ENCODE measurements around the gene SCARB1.

The SCARB1 gene

DNA sequence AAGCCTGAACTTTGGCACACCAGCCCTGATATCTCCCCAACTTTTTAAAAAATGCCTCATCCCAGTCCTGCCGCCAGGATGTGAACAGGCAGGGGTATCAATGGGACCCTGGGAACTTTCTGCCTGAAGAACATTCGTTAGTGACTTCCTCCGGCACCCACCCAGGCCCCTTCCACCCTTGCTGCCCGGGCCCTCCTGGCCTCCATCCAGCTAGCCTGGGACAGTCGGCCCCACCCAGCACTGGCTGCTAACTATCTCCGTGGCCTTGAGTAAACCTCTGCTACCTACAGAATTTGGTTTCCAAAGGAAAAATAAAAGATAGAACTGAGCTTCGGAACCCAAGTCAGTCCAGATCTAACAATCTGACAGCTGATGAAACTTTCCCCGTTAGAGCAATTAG is 14.3 kb downstream of the SCARB1 start:
- Histone ChIP-seq H3K9me3 (ENCODE audit: control insufficient read depth in 2 of 2, low read length in 2 of 2) (no peaks in the 10 kb centered on the region), H3K27me3 (ENCODE audit: control insufficient read depth in 1 of 2, insufficient read depth in 2 of 2, low read length in 2 of 2) (no peaks in the 10 kb centered on the region), H3K36me3 (ENCODE audit: control insufficient read depth in 2 of 2, insufficient read depth in 2 of 2, low read length in 2 of 2) (no peaks in the 10 kb centered on the region), H3K4me1 (ENCODE audit: control insufficient read depth, insufficient read depth, low read length) (peaks cover 2% of the 10 kb centered on the region), H3K4me3 (ENCODE audit: low read length in 2 of 2) (no peak overlapping the region), H3K27ac (ENCODE audit: low read length) (no peak overlapping the region), H3K9ac (ENCODE audit: low read length in 2 of 2) (no peak overlapping the region)

GRCh38 chr12:124848621-124849380 is 14.9 kb downstream of the SCARB1 start:
- Histone ChIP-seq H3K9ac (ENCODE audit: low read length in 2 of 2) (no peak overlapping the region), H3K36me3 (ENCODE audit: control insufficient read depth in 2 of 2, insufficient read depth in 2 of 2, low read length in 2 of 2) (no peaks in the 10 kb centered on the region), H3K27me3 (ENCODE audit: control insufficient read depth in 1 of 2, insufficient read depth in 2 of 2, low read length in 2 of 2) (no peaks in the 10 kb centered on the region), H3K4me1 (ENCODE audit: control insufficient read depth, insufficient read depth, low read length) (peaks cover 2% of the 10 kb centered on the region), H3K27ac (ENCODE audit: low read length) (no peak overlapping the region), H3K9me3 (ENCODE audit: control insufficient read depth in 2 of 2, low read length in 2 of 2) (no peaks in the 10 kb centered on the region), H3K4me3 (ENCODE audit: low read length in 2 of 2) (no peak overlapping the region)

GRCh38 chr12:124847113-124848074 is 16.3 kb downstream of the SCARB1 start:
- Histone ChIP-seq H3K4me3 (ENCODE audit: low read length in 2 of 2) (no peak overlapping the region), H3K4me1 (ENCODE audit: control insufficient read depth, insufficient read depth, low read length) (no peaks in the 10 kb centered on the region), H3K27me3 (ENCODE audit: control insufficient read depth in 1 of 2, insufficient read depth in 2 of 2, low read length in 2 of 2) (no peaks in the 10 kb centered on the region), H3K27ac (ENCODE audit: low read length) (no peak overlapping the region), H3K9me3 (ENCODE audit: control insufficient read depth in 2 of 2, low read length in 2 of 2) (no peaks in the 10 kb centered on the region), H3K9ac (ENCODE audit: low read length in 2 of 2) (no peak overlapping the region), H3K36me3 (ENCODE audit: control insufficient read depth in 2 of 2, insufficient read depth in 2 of 2, low read length in 2 of 2) (no peaks in the 10 kb centered on the region)

DNA sequence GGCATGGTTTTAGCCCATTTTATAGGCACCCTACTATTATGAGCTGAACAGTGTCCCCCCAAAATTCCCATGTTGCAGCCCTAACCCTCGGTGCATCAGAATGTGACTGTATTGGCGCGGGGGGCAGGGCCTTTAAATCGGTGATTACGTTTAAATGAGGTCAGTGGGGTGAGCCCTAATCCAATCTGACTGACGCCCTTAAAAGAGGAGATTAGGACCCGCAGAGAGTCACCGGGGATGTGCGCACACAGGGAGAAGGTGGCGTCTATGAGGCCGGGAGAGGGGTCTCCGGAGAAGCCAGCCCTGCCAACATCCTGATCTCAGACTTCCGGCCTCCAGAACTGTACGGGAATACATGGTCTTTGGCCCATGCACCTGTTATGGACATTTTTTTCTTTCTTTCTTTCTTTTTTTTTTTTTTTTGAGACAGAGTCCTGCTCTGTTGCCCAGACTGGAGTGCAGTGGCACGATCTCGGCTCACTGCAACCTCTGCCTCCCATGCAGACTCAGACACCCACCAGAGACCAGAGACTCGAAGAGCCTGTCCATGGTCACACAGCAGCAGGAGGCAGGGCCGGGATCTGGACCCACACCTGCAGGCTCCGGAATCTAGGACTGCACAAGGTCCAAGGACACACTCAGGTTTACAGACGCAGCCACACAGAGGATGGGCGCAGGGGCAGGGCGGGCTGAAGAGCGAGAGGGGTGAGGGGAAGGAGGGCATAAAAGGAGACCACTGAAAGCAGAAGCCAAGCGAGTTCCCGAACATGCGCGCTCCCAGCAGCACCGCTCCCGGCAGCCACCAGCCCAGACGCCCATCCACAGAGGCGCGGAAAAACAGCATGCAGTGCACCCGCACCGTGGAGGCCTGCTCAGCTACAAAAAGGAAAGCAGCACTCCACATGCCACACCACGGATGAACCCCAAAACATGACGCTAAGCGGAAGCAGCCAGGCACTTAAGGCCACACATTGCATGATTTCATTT is 19.0 kb downstream of the SCARB1 start:
- Histone ChIP-seq H3K36me3 (ENCODE audit: control insufficient read depth in 2 of 2, insufficient read depth in 2 of 2, low read length in 2 of 2) (no peaks in the 10 kb centered on the region), H3K4me3 (ENCODE audit: low read length in 2 of 2) (no peak overlapping the region), H3K4me1 (ENCODE audit: control insufficient read depth, insufficient read depth, low read length) (no peaks in the 10 kb centered on the region), H3K9ac (ENCODE audit: low read length in 2 of 2) (no peak overlapping the region), H3K9me3 (ENCODE audit: control insufficient read depth in 2 of 2, low read length in 2 of 2) (no peaks in the 10 kb centered on the region), H3K27ac (ENCODE audit: low read length) (no peak overlapping the region), H3K27me3 (ENCODE audit: control insufficient read depth in 1 of 2, insufficient read depth in 2 of 2, low read length in 2 of 2) (no peaks in the 10 kb centered on the region)

DNA sequence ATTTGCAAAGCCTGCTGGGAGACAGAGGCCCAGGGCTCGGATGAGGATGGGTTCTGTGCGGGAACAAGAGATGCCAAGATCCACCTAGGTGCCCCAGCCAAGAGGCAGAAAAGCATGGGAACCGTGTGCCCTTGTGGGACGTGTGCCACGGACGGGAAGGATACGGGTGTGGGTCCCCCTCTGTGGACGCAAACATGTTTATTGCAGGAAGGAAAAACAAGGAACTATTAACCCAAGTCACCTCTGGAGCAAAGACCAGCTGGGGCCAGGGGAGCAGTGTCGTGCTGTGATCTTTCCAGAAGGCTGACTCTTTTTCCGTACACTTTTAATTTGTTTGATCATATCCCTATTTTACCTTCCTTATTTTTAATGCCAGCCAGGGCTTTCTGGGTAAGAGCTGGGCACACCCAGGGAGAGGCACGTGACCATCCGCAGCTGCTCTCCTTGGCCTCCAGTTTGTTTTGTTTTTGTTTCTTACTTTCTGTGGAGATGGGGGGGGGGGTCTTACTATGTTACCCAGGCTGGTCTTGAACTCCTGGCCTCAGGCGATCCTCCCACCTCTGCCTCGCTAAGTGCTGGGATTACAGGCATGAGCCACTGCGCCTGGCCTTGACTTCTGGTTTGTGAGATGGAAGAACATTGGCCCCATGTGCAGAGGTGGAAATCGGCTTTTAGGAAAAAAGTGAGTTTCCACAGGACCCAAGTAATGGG is 20.7 kb downstream of the SCARB1 start:
- Histone ChIP-seq H3K9ac (ENCODE audit: low read length in 2 of 2) (no peak overlapping the region), H3K4me1 (ENCODE audit: control insufficient read depth, insufficient read depth, low read length) (peaks cover 6% of the 10 kb centered on the region), H3K27ac (ENCODE audit: low read length) (no peak overlapping the region), H3K9me3 (ENCODE audit: control insufficient read depth in 2 of 2, low read length in 2 of 2) (no peaks in the 10 kb centered on the region), H3K36me3 (ENCODE audit: control insufficient read depth in 2 of 2, insufficient read depth in 2 of 2, low read length in 2 of 2) (no peaks in the 10 kb centered on the region), H3K27me3 (ENCODE audit: control insufficient read depth in 1 of 2, insufficient read depth in 2 of 2, low read length in 2 of 2) (no peaks in the 10 kb centered on the region), H3K4me3 (ENCODE audit: low read length in 2 of 2) (no peak overlapping the region)

DNA sequence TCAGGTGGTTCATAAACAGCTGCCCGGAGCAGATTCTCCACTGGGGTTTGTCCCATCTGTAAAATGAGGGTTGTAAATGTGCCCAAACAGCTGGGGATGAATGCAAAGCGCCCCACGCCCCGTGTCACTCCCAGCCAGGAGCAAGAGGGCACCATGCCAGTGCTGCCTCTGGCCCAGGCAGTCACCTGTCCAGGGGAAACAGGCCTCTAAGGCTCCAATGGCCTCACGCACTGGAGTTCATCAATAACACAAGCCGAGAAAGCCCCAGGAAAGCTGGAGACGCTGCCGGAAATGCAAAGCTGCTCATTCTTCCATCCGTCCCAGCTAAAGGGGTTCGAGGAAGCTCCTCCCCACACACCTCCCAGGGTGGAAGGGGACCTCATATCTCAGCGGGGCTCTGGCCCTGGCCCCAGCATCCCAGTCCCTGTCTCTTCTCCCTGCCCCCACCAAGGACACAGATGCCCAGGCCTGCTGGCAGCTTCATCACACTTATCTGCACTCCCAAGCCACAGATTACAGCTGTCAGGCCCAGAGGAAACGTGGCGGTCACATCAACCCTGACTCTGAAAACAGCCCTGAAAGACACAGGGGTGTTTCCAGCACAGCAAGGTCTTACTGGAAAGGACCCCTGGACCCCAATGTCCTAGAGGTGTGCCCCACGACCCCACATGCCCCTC is 21.5 kb downstream of the SCARB1 start:
- Histone ChIP-seq H3K9ac (ENCODE audit: low read length in 2 of 2) (no peak overlapping the region), H3K9me3 (ENCODE audit: control insufficient read depth in 2 of 2, low read length in 2 of 2) (no peaks in the 10 kb centered on the region), H3K27ac (ENCODE audit: low read length) (no peak overlapping the region), H3K4me3 (ENCODE audit: low read length in 2 of 2) (no peak overlapping the region), H3K4me1 (ENCODE audit: control insufficient read depth, insufficient read depth, low read length) (peaks cover 9% of the 10 kb centered on the region), H3K27me3 (ENCODE audit: control insufficient read depth in 1 of 2, insufficient read depth in 2 of 2, low read length in 2 of 2) (no peaks in the 10 kb centered on the region), H3K36me3 (ENCODE audit: control insufficient read depth in 2 of 2, insufficient read depth in 2 of 2, low read length in 2 of 2) (no peaks in the 10 kb centered on the region)

DNA sequence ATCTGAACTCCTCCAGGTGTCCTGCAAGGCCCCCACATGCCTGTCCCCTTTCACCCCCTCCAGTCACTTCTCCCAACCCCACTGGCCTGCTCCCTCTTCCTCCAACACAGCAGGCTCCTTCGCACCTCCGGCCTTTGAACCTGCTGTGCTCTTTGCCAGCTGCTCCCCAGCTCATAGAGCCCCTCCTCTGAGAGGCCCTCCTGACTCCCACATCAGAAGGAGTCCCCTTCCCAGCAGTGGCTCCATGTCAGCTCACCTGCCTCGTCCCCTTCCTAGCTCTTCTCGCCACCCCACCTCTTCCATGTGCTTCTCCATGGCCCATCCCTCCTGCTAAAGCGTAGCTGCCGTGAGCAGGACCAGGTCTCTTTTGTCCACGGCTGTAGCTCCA is 22.1 kb downstream of the SCARB1 start:
- H3K36me3 ChIP-seq (ENCODE audit: control insufficient read depth in 2 of 2, insufficient read depth in 2 of 2, low read length in 2 of 2): no peaks in the 10 kb centered on the region
- H3K9me3 ChIP-seq (ENCODE audit: control insufficient read depth in 2 of 2, low read length in 2 of 2): no peaks in the 10 kb centered on the region
- no peak overlapping the region for H3K9ac ChIP-seq (ENCODE audit: low read length in 2 of 2)
- no peak overlapping the region for H3K4me3 ChIP-seq (ENCODE audit: low read length in 2 of 2)
- H3K27ac ChIP-seq (ENCODE audit: low read length): no peak overlapping the region
- no peaks in the 10 kb centered on the region for H3K27me3 ChIP-seq (ENCODE audit: control insufficient read depth in 1 of 2, insufficient read depth in 2 of 2, low read length in 2 of 2)
- H3K4me1 ChIP-seq (ENCODE audit: control insufficient read depth, insufficient read depth, low read length): peaks cover 9% of the 10 kb centered on the region

DNA sequence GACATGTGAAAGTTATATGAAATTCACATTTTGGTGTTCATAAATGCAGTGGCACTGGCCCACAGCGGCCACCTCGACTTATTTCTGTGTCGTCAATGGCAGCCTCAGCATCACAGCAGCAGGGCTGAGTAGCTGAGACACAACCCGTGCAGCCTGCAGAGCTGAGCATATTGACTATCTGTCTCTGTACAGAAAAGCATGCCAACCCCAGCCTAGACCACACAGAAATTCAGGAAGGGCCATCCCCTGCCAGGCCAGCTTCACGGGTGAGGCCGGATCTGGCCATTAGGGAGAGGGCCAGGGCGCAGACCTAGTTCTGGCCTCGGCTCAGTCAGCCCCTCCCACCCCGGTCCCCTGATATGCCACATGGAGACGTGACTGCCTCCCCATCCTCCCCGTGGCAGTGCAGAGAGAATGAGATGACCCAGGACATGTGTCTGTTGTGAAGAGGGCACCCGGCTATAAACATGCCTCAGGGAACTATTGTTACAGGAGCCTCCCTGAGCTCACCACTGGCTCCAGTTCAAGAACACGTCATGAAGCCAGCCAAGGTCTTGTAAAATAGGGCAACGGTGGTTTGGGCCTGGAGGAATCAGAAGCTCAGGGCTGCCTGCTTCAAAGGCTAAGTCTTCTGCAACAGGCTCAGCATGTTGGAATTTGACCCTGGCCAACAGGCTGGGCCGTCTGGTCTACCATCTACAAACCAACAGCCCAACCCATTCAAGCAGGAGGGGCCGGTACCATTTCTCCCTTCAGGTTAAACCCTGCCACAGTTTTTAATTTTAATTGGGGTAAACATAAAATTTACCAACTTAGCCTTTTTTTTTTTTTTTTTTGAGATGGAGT is 25.5 kb downstream of the SCARB1 start:
- Histone ChIP-seq H3K4me1 (ENCODE audit: control insufficient read depth, insufficient read depth, low read length) (peaks cover 9% of the 10 kb centered on the region), H3K9ac (ENCODE audit: low read length in 2 of 2) (no peak overlapping the region)

DNA sequence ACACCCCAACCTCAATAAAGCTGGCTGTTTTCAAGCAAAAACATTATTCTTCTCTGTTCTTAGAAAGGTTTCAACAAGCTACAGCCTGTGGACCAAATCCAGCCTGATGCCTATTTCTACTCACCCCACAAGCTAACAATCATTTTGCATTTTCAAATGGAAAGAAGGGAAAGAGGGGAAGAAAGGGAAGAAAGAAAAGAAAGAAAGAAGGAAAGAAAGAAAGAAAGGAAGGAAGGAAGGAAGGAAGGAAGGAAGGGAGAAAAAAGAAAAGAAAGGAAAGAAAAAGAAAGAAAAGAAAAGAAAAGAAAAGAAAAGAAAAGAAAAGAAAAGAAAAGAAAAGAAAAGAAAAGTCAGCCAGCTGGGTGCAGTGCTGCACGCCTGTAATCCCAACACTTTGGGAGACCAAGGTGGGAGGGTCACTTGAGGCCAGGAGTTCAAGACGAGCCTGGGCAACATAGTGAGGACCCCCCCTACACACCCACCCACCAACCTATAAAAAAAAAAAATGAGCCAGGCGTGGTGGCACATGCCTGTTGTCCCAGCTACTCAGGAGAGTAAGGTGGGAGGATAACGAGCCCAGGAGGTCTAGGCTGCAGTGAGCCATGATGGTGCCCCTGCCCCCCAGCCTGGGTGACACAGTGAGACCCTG is 26.3 kb downstream of the SCARB1 start:
- peaks cover 9% of the 10 kb centered on the region for H3K4me1 ChIP-seq (ENCODE audit: control insufficient read depth, insufficient read depth, low read length)
- H3K27ac ChIP-seq (ENCODE audit: low read length): no peak overlapping the region

More for the DNA sequence above, 25.5 kb downstream of the SCARB1 start:
- H3K36me3 ChIP-seq (ENCODE audit: control insufficient read depth in 2 of 2, insufficient read depth in 2 of 2, low read length in 2 of 2): no peaks in the 10 kb centered on the region
- no peaks in the 10 kb centered on the region for H3K9me3 ChIP-seq (ENCODE audit: control insufficient read depth in 2 of 2, low read length in 2 of 2)
- no peaks in the 10 kb centered on the region for H3K27me3 ChIP-seq (ENCODE audit: control insufficient read depth in 1 of 2, insufficient read depth in 2 of 2, low read length in 2 of 2)
- no peak overlapping the region for H3K4me3 ChIP-seq (ENCODE audit: low read length in 2 of 2)
- H3K27ac ChIP-seq (ENCODE audit: low read length): peak overlapping the region; percentile 46

More for the DNA sequence above, 26.3 kb downstream of the SCARB1 start:
- H3K9me3 ChIP-seq (ENCODE audit: control insufficient read depth in 2 of 2, low read length in 2 of 2): no peaks in the 10 kb centered on the region
- no peaks in the 10 kb centered on the region for H3K27me3 ChIP-seq (ENCODE audit: control insufficient read depth in 1 of 2, insufficient read depth in 2 of 2, low read length in 2 of 2)
- H3K4me3 ChIP-seq (ENCODE audit: low read length in 2 of 2): no peak overlapping the region
- H3K36me3 ChIP-seq (ENCODE audit: control insufficient read depth in 2 of 2, insufficient read depth in 2 of 2, low read length in 2 of 2): no peaks in the 10 kb centered on the region
- H3K9ac ChIP-seq (ENCODE audit: low read length in 2 of 2): no peak overlapping the region

All from stomach smooth muscle (tissue), 2 donors.